HepG2 (cell line): ENCODE results near the gene CIAPIN1. TPM values are rescaled to one million over a fixed set of nuclear protein-coding genes. Genes with fewer than 3 reads are reported as not detected.

Source experiments
- ATAC-seq: fragments of 200-7000 bp; cut with Tn5 transposase; 3 replicates; pipeline ENCODE4 v1.9.1; 2020; ENCODE audit warnings: mild to moderate bottlenecking, moderate library complexity
- BruUV-seq: library from RNA; stranded (reverse); fragments of 400-500 nt; replicated peaks from 2 replicates; lab custom pipeline; 2021; lab: Mats Ljungman, UMichigan
- CTCF ChIA-PET: fragments of 300-600 bp; formaldehyde crosslinking; extraction: SDS; loops from one replicate; lab custom pipeline; 2021; ENCODE audit warnings: low total read pairs, inconsistent platforms, low intra/inter-chr PET ratio; lab: Yijun Ruan, JAX
- POLR2A ChIA-PET: fragments of 350-600 bp; sonication (Branson Sonifier 250); formaldehyde crosslinking; loops from one replicate; lab custom pipeline; 2020; ENCODE audit warnings: antibody characterized with exemption, inconsistent platforms; lab: Yijun Ruan, JAX
- DNase-seq: peaks from one replicate; pipeline ENCODE4 v3.0.0-alpha.2; 2015; ENCODE audit warnings: low spot score
- FAIRE-seq: peaks from 3 replicates; lab custom pipeline; 2011; peaks lifted over from hg19 to GRCh38; lab: Jason Lieb, UNC
- H2AFZ ChIP-seq: one replicate; pipeline ENCODE4 v1.6.1; 2011; ENCODE audit warnings: low read length, inconsistent platforms
- H3K27ac ChIP-seq: fragments of 300-600 bp; 3 replicates; pipeline ENCODE4 v1.8.0; 2011; ENCODE audit warnings: mixed run types, mild to moderate bottlenecking, mixed read lengths, low read length, inconsistent platforms; ENCODE audit not compliant: insufficient read depth; ENCODE audit errors: extremely low read length
- H3K27me3 ChIP-seq, 2 experiments: fragments of 200-600 bp in 1 of 2; 2 replicates in 1 of 2; 3 replicates in 1 of 2; pipeline versions ENCODE4 v1.6.0 to v1.8.0; 2011; ENCODE audit warnings: low read length in 2 of 2, mild to moderate bottlenecking in 2 of 2, moderate library complexity in 2 of 2, inconsistent platforms in 1 of 2; ENCODE audit not compliant: insufficient read depth in 2 of 2, control insufficient read depth in 1 of 2
- H3K36me3 ChIP-seq, 2 experiments: fragments of 200-600 bp in 1 of 2; replicated peaks in 1 of 2; 2 replicates in 1 of 2; 3 replicates in 1 of 2; pipeline versions ENCODE4 v1.5.1 to v1.8.0; 2011; ENCODE audit warnings: low read length in 2 of 2, inconsistent platforms in 1 of 2; ENCODE audit not compliant: insufficient read depth in 2 of 2, control insufficient read depth in 1 of 2
- H3K4me1 ChIP-seq: 2 replicates; pipeline ENCODE4 v1.5.1; 2012; ENCODE audit warnings: low read length, inconsistent platforms; ENCODE audit not compliant: insufficient read depth
- H3K4me2 ChIP-seq: 2 replicates; pipeline ENCODE4 v1.6.0; 2011; ENCODE audit warnings: low read depth, low read length, inconsistent platforms
- H3K4me3 ChIP-seq, 3 experiments: fragments of 200-600 bp in 1 of 3; sonication (generic), shearing (Covaris generic) in 1 of 3; replicated peaks in 1 of 3; 2 replicates each; pipeline ENCODE4 v1.5.1; 2011 to 2016; ENCODE audit warnings: low read length in 3 of 3, inconsistent platforms in 2 of 3, low read depth in 2 of 3, mild to moderate bottlenecking in 2 of 3, control low read depth in 1 of 3, mixed read lengths in 1 of 3; ENCODE audit not compliant: insufficient read depth in 1 of 3
- H3K79me2 ChIP-seq: one replicate; pipeline ENCODE4 v1.6.1; 2011; ENCODE audit warnings: low read length, inconsistent platforms; ENCODE audit not compliant: insufficient read depth
- H3K9ac ChIP-seq: 2 replicates; pipeline ENCODE4 v1.6.0; 2011; ENCODE audit warnings: mild to moderate bottlenecking, low read depth, low read length, inconsistent platforms; ENCODE audit not compliant: insufficient read depth
- H3K9me3 ChIP-seq: 2 replicates; pipeline ENCODE4 v1.5.1; 2012; ENCODE audit warnings: mild to moderate bottlenecking, low read length
- H4K20me1 ChIP-seq: 2 replicates; pipeline ENCODE4 v1.6.0; 2011; ENCODE audit warnings: inconsistent platforms, mild to moderate bottlenecking, low read length, moderate library complexity; ENCODE audit not compliant: insufficient read depth
- KAT2B ChIP-seq: fragments of 150-350 bp; IDR thresholded peaks from 2 replicates; pipeline ENCODE4 v1.6.1; 2014; ENCODE audit warnings: low read depth, low read length, borderline replicate concordance
- SRSF1 ChIP-seq: fragments of 200-400 bp; formaldehyde crosslinking; optimal IDR thresholded peaks from 2 replicates; pipeline ENCODE3; 2017; ENCODE audit warnings: mild to moderate bottlenecking, low read depth, low read length, moderate library complexity
- ZNF12 ChIP-seq: sonication (generic); formaldehyde crosslinking; IDR thresholded peaks from 2 replicates; pipeline ENCODE4 v1.5.0; 2020; ENCODE audit warnings: missing genetic modification reagents
- ZNF383 ChIP-seq: sonication (generic); formaldehyde crosslinking; IDR thresholded peaks from 2 replicates; pipeline ENCODE4 v1.4.0; 2020; ENCODE audit warnings: missing genetic modification reagents, mild to moderate bottlenecking, borderline replicate concordance
- ZNF737 ChIP-seq: sonication (generic); formaldehyde crosslinking; IDR thresholded peaks from 2 replicates; pipeline ENCODE4 v1.5.0; 2020; ENCODE audit warnings: missing genetic modification reagents, mild to moderate bottlenecking, borderline replicate concordance
- WGBS: methylation state at CpG from one replicate; pipeline ENCODE4 v1.1.6; 2017; ENCODE audit warnings: low lambda C conversion rate; 5-methylcytosine and 5-hydroxymethylcytosine counted together
- in situ Hi-C: cut with HindIII; loops from 2 replicates; pipeline ENCODE4 v1.10.0; 2017; ENCODE audit warnings: low pct_unique_long_range_greater_than_20kb; ENCODE audit not compliant: extremely low pct_ligation_motif_present
- intact Hi-C: fragments of 100-400 bp; cut with micrococcal nuclease; formaldehyde crosslinking; loops from one replicate; pipeline ENCODE4 v1.10.0; 2022; ENCODE audit not compliant: unreplicated experiment
- polyA plus RNA-seq, 8 experiments: library from polyadenylated mRNA; depleted of rRNA in 3 of 8; stranded (reverse) in 7 of 8; unstranded in 1 of 8; fragments of >200 nt; fragmentation: Illumina TruSeq in 4 of 8; extraction: Trizol in 4 of 8; gene quantifications; 2 replicates each; pipeline versions ENCODE4 v1.2.1 to v1.2.3, GENCODE V29; 2011 to 2016; ENCODE audit warnings: low read depth in 4 of 8, missing spikeins in 1 of 8, mixed read lengths in 1 of 8; ENCODE audit not compliant: insufficient read depth in 1 of 8
- total RNA-seq, 5 experiments: library from RNA; depleted of rRNA; stranded (reverse); fragments of >200 nt; fragmentation: Illumina TruSeq; extraction: Trizol; gene quantifications; 2 replicates each; pipeline ENCODE4 v1.2.3, GENCODE V29; 2016; ENCODE audit warnings: low read depth in 1 of 5

CIAPIN1 gene
- total and polyA plus RNA-seq, 2 of the 13 experiments (the other 11 are each of a cell fraction or from before 2014, with no cell fraction given) = 69.3 to 89.7 TPM

GRCh38 chr16:57391708-57392107, 55.5 kb downstream of the CIAPIN1 start:
- no TSS peak for BruUV-seq
- H3K4me3 ChIP-seq = no peak overlapping the region
- H3K4me2 ChIP-seq = no peak overlapping the region
- H3K9ac ChIP-seq = no peak overlapping the region
- in situ Hi-C loops (no loop called here), intact Hi-C loops (no loop called here)
- TF ChIP-seq ZNF383 (CRISPR knock-in tag) = no peak
- TF ChIP-seq KAT2B = no peak
- no peak for TF ChIP-seq ZNF737 (CRISPR knock-in tag)
- H3K4me1 ChIP-seq = peaks cover 22% of the 10 kb centered on the region; the same call in 1 of the 2 replicates
- no peak for ATAC-seq
- POLR2A ChIA-PET = interaction anchor here (3.0 kb wide), 1 partner anchor 19 kb away, joined by 9 read pairs; the partner anchor contains the start of gene CX3CL1
- no peaks in the 10 kb centered on the region for H3K79me2 ChIP-seq
- no peaks in the 10 kb centered on the region for H4K20me1 ChIP-seq
- no peak overlapping the region for H3K27ac ChIP-seq
- no peak overlapping the region for H2AFZ ChIP-seq
- H3K9me3 ChIP-seq = no peaks in the 10 kb centered on the region
- WGBS = 46% methylated on average over 5 of the region's 5 CpGs
- no peak for DNase-seq
- peaks cover 4 to 12% of the 10 kb centered on the region in 2 experiments; a peak in 4 of 5 replicates for H3K27me3 ChIP-seq
- no peak for FAIRE-seq
- no peaks in the 10 kb centered on the region for H3K36me3 ChIP-seq
- CTCF ChIA-PET = no interaction called here

DNA sequence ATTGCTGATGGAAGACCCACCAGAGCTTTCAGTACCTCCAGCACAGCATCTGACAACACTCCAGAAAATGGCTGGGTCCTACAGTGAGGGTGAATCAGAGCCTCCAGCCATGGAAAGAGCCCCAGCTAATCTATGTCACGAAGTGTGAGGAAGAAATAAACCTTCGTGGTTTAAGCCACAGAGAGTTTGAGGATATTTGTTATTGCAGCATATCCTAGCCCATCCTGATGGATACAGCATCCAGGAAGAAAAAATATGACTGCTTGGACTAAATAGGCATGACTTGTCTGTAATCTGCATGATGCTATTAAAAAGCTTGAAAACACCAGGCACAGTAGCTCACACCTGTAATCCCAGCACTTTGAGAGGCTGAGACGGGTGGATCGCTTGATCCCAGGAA, 55.9 kb downstream of the CIAPIN1 start:
- 55% methylated on average over 4 of the region's 4 CpGs for WGBS
- H3K9ac ChIP-seq = no peak overlapping the region
- H3K36me3 ChIP-seq = no peaks in the 10 kb centered on the region
- no peak overlapping the region for H3K4me3 ChIP-seq
- no peak for FAIRE-seq
- no peak overlapping the region for H3K27ac ChIP-seq
- DNase-seq = no peak
- ChIA-PET CTCF (no interaction called here), POLR2A (interaction anchor here (3.0 kb wide), 1 partner anchor 19 kb away, joined by 9 read pairs; the partner anchor contains the start of gene CX3CL1)
- no peak overlapping the region for H3K4me2 ChIP-seq
- no peaks in the 10 kb centered on the region for H4K20me1 ChIP-seq
- H3K4me1 ChIP-seq = peaks cover 26% of the 10 kb centered on the region; the same call in 1 of the 2 replicates
- TF ChIP-seq ZNF12 (CRISPR knock-in tag) (peak; percentile 97), SRSF1 (no peak)
- intact Hi-C loops (no loop called here), in situ Hi-C loops (no loop called here)
- ATAC-seq = no peak
- no TSS peak for BruUV-seq
- peaks cover 4 to 12% of the 10 kb centered on the region in 2 experiments; a peak in 4 of 5 replicates for H3K27me3 ChIP-seq
- H3K79me2 ChIP-seq = no peaks in the 10 kb centered on the region
- H2AFZ ChIP-seq = no peak overlapping the region
- H3K9me3 ChIP-seq = no peaks in the 10 kb centered on the region
